Hindlimb muscle (tissue), 1 donor: ENCODE measurements around the gene CBX8. TPM values are rescaled to one million over a fixed set of nuclear protein-coding genes. Genes with fewer than 3 reads are reported as not detected.

Experiments
- DNase-seq: peaks from one replicate; pipeline ENCODE4 v3.0.0-alpha.2; 2013
- polyA plus RNA-seq: library from polyadenylated mRNA; unstranded; fragments of 120-200 nt; gene quantifications from one replicate; pipeline ENCODE4 v1.2.1, GENCODE V29; 2013; ENCODE audit not compliant: insufficient read length

CBX8 gene
- polyA plus RNA-seq, 1 donor, result 4.7 TPM

- no peak for DNase-seq
Measured at GRCh38 chr17:79804856-79805696, 8.2 kb upstream of the CBX8 start.

DNA sequence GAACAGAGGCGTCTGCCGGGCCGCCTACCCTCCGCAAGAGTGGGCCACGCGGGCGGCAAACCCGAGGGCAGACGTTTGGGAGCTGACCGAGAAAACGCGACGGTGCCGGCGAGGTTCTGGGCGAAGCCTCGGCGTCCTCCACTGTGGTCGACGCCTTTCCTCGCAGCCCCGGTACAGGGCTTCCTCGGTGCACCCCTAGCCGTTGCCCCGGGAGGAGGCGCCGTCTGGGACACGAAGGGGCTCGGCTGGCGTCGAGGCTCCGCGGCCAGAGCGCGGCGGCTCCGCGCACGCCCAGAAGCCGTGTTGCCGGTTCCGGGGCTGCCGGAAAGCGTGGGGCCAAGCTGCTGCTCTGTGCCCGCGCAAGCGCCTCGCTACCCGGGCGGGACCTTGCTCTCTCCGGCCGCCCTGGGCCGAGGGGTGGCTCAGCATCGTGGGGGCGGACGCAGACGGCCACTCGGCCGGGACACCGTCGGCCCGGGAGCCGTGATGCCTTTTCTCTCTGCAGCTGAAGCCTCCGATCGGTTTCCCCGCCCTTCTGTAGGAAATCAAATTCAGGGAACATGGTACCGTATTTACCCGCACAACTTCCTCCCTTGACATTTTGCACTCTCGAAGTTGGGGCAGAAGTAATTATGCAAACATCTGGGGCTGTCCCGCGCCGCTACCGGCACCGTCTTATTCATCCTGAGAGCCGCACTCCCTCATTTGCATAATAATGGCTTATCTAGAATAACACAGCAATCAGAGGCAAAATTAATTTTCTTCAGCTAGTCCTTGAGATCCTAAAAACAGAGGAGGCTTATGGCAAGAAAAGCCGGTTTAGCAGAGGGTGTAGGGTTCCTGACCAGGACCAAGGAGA lies 7.3 kb upstream of the CBX8 start:
- no peak for DNase-seq

GRCh38 chr17:79803421-79803996 lies 6.6 kb upstream of the CBX8 start:
- DNase-seq, result no peak

- DNase-seq, result no peak
Measured at GRCh38 chr17:79802736-79803420, 6.0 kb upstream of the CBX8 start.

GRCh38 chr17:79802039-79802735 lies 5.3 kb upstream of the CBX8 start:
- no peak for DNase-seq

GRCh38 chr17:79801156-79802038 lies 4.5 kb upstream of the CBX8 start:
- no peak for DNase-seq

GRCh38 chr17:79800325-79801155 lies 3.7 kb upstream of the CBX8 start:
- DNase-seq, result no peak

GRCh38 chr17:79799538-79800324 lies 2.9 kb upstream of the CBX8 start:
- no peak for DNase-seq

DNA sequence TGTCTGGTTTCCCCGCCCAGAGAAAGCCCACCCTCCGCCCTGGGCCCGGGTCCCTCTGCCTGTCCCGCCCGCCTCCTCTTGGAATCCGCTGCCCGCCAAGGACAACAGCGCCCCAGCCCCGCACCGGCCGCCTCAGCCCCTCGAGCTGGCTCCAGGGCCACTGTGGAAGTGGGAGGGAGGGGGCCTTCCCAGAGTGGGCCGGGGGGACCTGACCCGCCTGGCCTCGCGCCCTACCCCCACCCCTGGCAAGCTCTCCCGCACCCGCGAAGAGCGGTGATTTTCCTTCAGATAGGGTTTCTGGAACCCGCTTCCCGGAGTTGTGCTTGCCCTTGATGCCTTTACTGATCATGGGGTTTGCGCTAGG lies 2.3 kb upstream of the CBX8 start:
- DNase-seq, result no peak

DNA sequence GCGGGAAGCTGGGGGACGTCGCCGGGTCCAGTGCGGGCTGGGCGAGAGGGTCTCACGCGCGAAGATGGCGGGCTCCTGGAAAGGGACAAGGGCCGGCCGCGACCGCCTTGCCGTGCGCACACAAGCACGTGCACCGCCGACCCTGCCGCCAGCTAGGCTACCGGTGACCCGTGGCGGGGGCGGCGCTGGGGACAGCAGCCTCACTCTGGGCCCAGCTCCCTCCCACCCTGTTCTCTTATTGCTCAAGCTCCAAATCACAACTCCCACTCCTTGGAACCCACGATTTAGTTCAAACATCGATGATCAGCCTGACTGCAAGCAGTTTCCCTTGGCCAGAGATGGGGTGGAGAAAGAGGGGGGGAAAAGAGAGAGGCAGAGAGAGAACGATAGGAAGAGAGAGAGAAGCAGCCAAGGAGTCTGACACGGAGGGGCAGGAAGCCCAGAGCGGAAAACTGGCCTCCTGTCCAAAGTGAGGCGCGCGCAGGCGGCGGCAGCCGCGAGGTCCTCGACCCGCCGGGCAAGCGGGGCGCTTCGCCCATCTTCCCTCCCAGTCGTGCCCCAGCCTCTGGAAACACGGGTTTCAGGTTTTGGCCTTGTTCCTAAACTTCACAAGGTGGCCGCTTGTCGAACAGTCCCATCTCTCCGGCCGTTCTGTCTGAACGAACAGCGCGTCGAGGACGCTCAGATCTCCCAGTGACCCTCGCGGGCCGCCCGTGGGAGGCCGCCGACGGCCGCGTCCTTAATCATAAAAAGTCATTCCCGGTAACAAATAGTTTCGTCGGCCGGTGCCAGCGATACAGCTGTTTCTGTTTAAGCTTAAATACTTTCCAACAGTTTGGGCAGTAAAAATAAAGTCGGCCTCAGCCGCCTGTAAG lies 1.7 kb upstream of the CBX8 start:
- no peak for DNase-seq

DNA sequence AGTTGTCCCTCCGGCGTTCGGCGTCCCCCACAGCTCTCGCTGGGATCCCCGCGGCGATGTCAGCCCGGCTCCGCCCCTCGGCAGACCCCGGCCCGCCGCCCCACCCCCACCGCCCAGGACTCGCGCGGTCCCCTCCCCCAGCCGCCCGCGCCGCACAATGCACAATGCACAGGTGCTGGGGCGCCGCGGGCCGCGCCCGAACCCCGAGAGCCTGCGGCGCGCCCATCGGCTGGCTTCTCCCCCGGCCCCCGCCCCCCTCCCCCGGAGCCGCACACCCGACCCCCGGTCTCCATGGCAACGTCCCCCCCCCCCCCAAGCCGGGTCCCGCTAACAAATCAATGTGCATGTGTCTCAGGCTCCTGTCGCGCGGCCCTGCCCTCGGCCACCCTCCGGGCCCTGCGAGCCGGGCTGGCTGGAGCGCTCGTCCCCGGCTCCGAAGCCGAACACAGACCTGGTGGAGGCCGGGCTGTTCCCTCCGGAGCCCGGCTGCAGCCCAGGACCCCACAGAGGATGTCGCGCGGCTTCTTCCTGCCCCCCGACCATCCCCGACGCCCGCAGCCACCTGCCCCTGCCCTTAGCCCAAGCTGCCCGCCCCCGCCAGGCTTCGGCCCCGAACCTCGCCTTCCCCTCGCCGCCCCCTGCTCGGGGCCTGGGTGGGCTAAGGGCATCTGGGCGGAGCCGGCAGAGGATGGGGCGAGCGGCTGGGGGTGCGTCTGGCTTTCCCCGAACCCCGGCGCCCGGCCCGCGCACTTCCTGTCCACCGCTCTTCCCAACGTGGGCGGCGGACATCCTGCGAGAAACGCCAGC lies 818 bp upstream of the CBX8 start:
- no peak for DNase-seq

GRCh38 chr17:79796444-79796762 lies 474 bp downstream of the CBX8 start:
- no peak for DNase-seq

DNA sequence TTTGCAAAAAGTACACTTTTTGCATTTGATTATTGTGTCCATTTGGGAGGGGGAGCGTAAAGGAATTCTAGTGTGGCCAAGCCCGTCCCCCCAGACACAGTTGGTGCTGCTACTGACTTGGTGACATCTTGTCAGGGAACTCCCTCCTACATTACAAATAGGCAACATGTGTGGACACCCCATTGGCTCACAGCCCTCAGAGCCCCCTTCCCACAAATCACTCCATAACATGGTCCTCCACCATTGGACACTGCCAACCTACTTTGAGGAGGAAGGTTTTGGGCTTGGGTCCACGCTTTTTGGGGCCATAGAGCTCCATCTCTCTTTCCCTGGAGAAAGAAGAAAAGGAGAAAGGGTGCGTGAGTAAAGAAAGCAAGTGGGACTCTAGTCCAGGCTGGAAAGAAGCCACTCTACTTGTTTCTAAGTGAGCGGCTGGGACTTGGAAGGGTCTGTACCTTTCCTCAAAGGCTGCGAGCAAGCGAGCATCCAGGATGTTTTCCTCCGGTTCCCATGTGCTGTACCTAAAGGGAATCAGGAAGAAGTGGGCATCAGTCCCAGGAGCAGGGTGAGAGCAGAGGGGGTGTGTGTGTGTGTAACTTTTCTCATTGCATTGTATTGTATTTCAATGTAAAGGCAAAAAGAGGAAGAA lies 958 bp downstream of the CBX8 start:
- DNase-seq, result no peak

DNA sequence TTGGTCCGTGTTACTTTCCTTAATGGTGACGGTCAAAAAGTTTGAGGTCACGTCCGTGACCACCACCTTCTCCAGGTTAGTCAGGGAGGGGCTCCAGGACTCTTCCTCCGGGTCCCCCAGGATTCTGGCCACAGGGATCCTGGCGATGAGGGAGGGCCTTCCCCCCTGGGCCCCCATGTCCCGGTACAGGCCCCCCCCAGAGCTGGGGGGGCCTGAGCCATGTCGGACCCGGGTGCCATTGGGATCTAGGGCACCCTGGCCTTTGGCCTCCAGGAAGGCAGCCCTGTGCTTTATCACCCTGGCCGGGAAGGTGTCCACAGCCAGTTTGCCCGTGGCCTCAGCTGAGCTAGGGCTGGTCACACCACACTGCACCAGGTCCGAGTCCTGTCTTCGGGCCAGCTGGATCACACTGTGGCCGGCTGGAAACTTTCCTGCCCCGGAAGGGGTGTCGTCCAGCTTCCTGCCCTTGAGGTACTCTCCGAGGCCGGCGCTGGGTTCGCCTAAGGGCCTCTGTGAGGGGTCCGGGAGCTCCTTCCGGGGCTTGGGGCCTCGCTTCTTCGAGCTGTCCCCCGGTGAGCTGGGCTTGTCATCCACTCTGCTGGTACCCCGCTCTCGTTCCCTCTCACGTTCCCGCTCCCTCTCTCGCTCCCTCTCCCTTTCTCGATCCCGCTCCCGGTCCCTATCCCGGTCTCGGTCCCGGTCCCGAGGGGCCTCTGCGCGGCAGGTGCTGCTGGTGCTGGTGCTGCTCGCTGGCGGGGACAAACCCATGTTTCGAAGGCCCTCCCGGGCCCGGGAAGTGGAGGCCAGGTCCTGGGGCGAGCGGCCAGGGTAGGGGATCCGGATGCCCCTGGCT lies 2.0 kb downstream of the CBX8 start:
- DNase-seq, result no peak

- no peak for DNase-seq
Measured at GRCh38 chr17:79793924-79794304, 3.0 kb downstream of the CBX8 start.
